Trophoblast cell (in vitro differentiated cells and primary cell): ENCODE measurements around the gene MYLK2.

ENCODE experiments used
- DNase-seq, 2 donors: peaks; one replicate each; pipeline ENCODE4 v3.0.0-alpha.2; 2016
- H2AFZ ChIP-seq: 2 replicates; pipeline ENCODE4 v1.6.1; 2013; ENCODE audit warnings: low read length, moderate library complexity, mild to moderate bottlenecking; ENCODE audit not compliant: insufficient read depth, poor library complexity
- H2AK5ac ChIP-seq: 2 replicates; pipeline ENCODE4 v1.6.1; 2013; ENCODE audit warnings: mild to moderate bottlenecking, low read length
- H2BK120ac ChIP-seq: 2 replicates; pipeline ENCODE4 v1.6.1; 2013; ENCODE audit warnings: low read length, mild to moderate bottlenecking, moderate library complexity; ENCODE audit not compliant: insufficient read depth, poor library complexity
- H2BK12ac ChIP-seq: 2 replicates; pipeline ENCODE4 v1.6.1; 2013; ENCODE audit warnings: mild to moderate bottlenecking, low read length, moderate library complexity
- H2BK5ac ChIP-seq: 2 replicates; pipeline ENCODE4 v1.6.1; 2013; ENCODE audit warnings: low read length, low read depth, moderate library complexity, mild to moderate bottlenecking; ENCODE audit not compliant: poor library complexity
- H3K14ac ChIP-seq: 2 replicates; pipeline ENCODE4 v1.6.1; 2013; ENCODE audit warnings: mild to moderate bottlenecking, low read length
- H3K18ac ChIP-seq: 2 replicates; pipeline ENCODE4 v1.6.1; 2013; ENCODE audit warnings: mild to moderate bottlenecking, low read length
- H3K23ac ChIP-seq: 2 replicates; pipeline ENCODE4 v1.6.1; 2013; ENCODE audit warnings: low read length
- H3K27ac ChIP-seq: 2 replicates; pipeline ENCODE4 v1.5.1; 2013; ENCODE audit warnings: low read depth, mild to moderate bottlenecking, inconsistent platforms, low read length, moderate library complexity
- H3K27me3 ChIP-seq: 2 replicates; pipeline ENCODE4 v1.6.1; 2013; ENCODE audit warnings: inconsistent platforms, mild to moderate bottlenecking, low read length, moderate library complexity; ENCODE audit not compliant: insufficient read depth
- H3K36me3 ChIP-seq, 2 experiments: 1 replicate in 1 of 2; 2 replicates in 1 of 2; pipeline ENCODE4 v1.6.1; 2013; ENCODE audit warnings: low read length in 2 of 2, mild to moderate bottlenecking in 2 of 2, moderate library complexity in 1 of 2; ENCODE audit not compliant: insufficient read depth in 2 of 2, control insufficient read depth in 1 of 2
- H3K4ac ChIP-seq: 2 replicates; pipeline ENCODE4 v1.6.1; 2013; ENCODE audit warnings: low read depth, mild to moderate bottlenecking, low read length, moderate library complexity
- H3K4me1 ChIP-seq, 2 experiments: 1 replicate in 1 of 2; 2 replicates in 1 of 2; pipeline ENCODE4 v1.6.1; 2013; ENCODE audit warnings: low read length in 2 of 2, mild to moderate bottlenecking in 2 of 2, moderate library complexity in 1 of 2; ENCODE audit not compliant: insufficient read depth in 2 of 2, control insufficient read depth in 1 of 2
- H3K4me2 ChIP-seq: 2 replicates; pipeline ENCODE4 v1.6.1; 2013; ENCODE audit warnings: inconsistent platforms, mild to moderate bottlenecking, low read length, moderate library complexity
- H3K4me3 ChIP-seq: 2 replicates; pipeline ENCODE4 v1.5.1; 2013; ENCODE audit warnings: mild to moderate bottlenecking, low read depth, low read length, inconsistent platforms
- H3K79me1 ChIP-seq: one replicate; pipeline ENCODE4 v1.6.1; 2013; ENCODE audit warnings: low read length
- H3K79me2 ChIP-seq: 2 replicates; pipeline ENCODE4 v1.6.1; 2013; ENCODE audit warnings: low read length, mild to moderate bottlenecking; ENCODE audit not compliant: control insufficient read depth, insufficient read depth, poor library complexity
- H3K9ac ChIP-seq: 2 replicates; pipeline ENCODE4 v1.6.1; 2013; ENCODE audit warnings: mild to moderate bottlenecking, low read length
- H3K9me3 ChIP-seq: 2 replicates; pipeline ENCODE4 v1.6.1; 2013; ENCODE audit warnings: low read depth, mild to moderate bottlenecking, control low read depth, inconsistent platforms, low read length; ENCODE audit not compliant: insufficient read depth
- H4K12ac ChIP-seq: 2 replicates; pipeline ENCODE4 v1.6.1; 2013; ENCODE audit warnings: low read depth, mild to moderate bottlenecking, low read length, moderate library complexity
- H4K8ac ChIP-seq: 2 replicates; pipeline ENCODE4 v1.6.1; 2013; ENCODE audit warnings: low read depth, mild to moderate bottlenecking, low read length, moderate library complexity
- H4K91ac ChIP-seq: one replicate; pipeline ENCODE4 v1.6.1; 2013; ENCODE audit warnings: low read depth, mild to moderate bottlenecking, low read length, moderate library complexity
- WGBS: extraction: QIAGEN DNeasy Blood & Tissue Kit; methylation state at CpG from one replicate; pipeline ENCODE4 v1.1.7; 2013; ENCODE audit warnings: missing lambda C conversion rate; ENCODE audit not compliant: insufficient read length, insufficient coverage; ENCODE audit errors: extremely low coverage; 5-methylcytosine and 5-hydroxymethylcytosine counted together

The MYLK2 gene

DNA sequence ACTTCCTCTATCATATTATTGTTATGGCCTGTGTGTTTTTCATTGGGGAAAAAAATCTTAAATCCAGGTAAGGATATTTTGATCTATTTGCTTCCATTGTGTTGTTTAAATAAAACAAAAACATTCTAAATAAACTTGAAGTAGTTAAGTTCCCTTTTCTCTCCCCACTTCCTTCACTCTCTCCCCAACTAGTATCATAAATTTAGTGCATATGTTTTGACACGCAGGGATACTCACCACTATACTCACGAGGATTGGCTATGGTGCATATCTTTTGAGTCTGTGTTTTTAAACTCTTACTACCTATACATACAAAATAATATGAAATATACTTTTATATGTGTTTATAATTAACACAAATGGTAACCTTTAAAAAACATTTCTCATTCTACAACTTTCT lies 56.5 kb downstream of the MYLK2 start:
- Histone ChIP-seq H3K18ac (no peak overlapping the region), H3K9me3 (no peaks in the 10 kb centered on the region), H3K27ac (no peak overlapping the region), H3K36me3 (no peaks in the 10 kb centered on the region), H2AK5ac (no peak overlapping the region), H3K14ac (no peak overlapping the region), H3K4me2 (no peak overlapping the region), H2BK12ac (no peak overlapping the region), H4K91ac (no peak overlapping the region), H3K4ac (no peak overlapping the region), H3K4me3 (no peak overlapping the region), H3K79me1 (peaks cover 6% of the 10 kb centered on the region), H2BK5ac (no peak overlapping the region), H4K8ac (no peak overlapping the region), H3K79me2 (no peaks in the 10 kb centered on the region), H3K27me3 (peaks cover 15% of the 10 kb centered on the region), H3K23ac (no peak overlapping the region), H4K12ac (no peak overlapping the region), H2BK120ac (no peak overlapping the region), H2AFZ (no peak overlapping the region), H3K9ac (no peak overlapping the region), H3K4me1 (peaks cover 0 to 4% of the 10 kb centered on the region in 2 experiments)
- no peak for DNase-seq
- no CpG with 5 or more reads among the region's 2 CpGs for WGBS

DNA sequence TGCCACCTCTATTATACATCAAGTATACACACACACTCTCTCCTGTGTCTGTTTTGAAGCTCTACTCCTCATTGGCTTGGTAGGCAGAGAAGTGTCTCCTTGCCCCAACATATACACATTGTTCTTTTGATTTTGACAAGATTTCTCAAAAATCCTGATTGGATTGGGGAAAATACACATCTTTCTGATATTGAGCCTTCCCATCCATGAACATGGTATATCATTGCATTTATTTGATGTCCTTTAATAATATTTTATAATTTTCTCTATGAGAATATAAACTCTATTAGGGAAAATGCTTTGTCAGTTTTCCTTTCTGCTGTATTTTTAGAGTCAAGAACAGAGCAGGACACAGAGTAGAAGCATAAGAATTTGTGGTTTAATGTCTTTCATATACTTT lies 58.5 kb downstream of the MYLK2 start:
- no peak for DNase-seq
- Histone ChIP-seq H3K9me3 (no peaks in the 10 kb centered on the region), H3K27ac (no peak overlapping the region), H3K27me3 (peaks cover under 1% of the 10 kb centered on the region), H3K9ac (no peak overlapping the region), H3K4ac (no peak overlapping the region), H3K79me2 (no peaks in the 10 kb centered on the region), H3K4me2 (no peak overlapping the region), H2AFZ (no peak overlapping the region), H2AK5ac (no peak overlapping the region), H3K36me3 (no peaks in the 10 kb centered on the region), H3K18ac (no peak overlapping the region), H4K12ac (no peak overlapping the region), H2BK12ac (no peak overlapping the region), H3K79me1 (peaks cover 6% of the 10 kb centered on the region), H4K91ac (no peak overlapping the region), H3K14ac (no peak overlapping the region), H2BK5ac (no peak overlapping the region), H3K23ac (no peak overlapping the region), H3K4me1 (peaks cover 0 to 4% of the 10 kb centered on the region in 2 experiments), H4K8ac (no peak overlapping the region), H3K4me3 (no peak overlapping the region), H2BK120ac (no peak overlapping the region)

DNA sequence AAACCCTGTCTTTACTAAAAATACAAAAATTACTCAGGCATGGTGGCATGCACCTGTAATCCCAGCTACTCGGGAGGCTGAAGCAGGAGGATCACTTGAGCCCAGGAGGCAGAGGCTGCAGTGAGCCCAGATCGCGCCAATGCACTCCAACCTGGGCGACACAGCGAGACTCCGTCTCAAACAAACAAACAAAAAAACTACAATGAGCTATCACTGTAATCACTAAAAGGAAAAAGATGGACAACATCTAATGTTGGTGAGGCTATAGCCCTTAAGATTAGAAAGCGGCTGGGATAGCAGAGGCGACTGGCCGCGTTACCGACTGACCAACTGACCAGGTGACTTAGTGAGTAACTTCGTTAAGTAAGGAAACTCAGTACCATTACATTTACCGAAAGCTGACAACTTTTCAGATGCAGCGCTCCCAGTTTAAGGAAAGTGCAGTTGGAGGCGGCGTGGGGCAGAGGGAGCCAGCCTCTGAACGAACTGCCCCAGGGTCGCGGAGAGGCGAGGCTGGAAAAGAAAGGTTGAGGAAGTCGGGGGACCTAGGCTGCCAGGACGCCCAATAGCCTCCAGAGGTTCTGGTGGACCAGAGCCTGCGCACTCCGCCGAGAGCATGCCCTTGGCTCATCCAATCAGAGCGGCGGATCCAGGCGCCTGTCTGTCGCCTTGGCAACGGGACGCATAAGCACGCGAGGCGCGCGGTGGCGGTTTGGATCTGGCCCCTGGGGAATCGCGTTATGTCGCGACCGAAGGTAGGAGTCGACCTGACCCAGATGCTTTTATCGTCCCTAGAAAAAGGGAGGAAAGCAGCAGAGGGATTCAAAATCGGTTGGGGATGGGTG lies 60.2 kb downstream of the MYLK2 start:
- peak overlapping the region; percentile 90 for H2AFZ ChIP-seq
- no peak overlapping the region for H2AK5ac ChIP-seq
- WGBS, result no CpG with 5 or more reads among the region's 45 CpGs
- peak overlapping the region; percentile 43 for H4K12ac ChIP-seq
- H4K91ac ChIP-seq, result no peak overlapping the region
- no peaks in the 10 kb centered on the region for H3K36me3 ChIP-seq
- H4K8ac ChIP-seq, result peak overlapping the region; percentile 62
- H3K23ac ChIP-seq, result no peak overlapping the region
- H2BK12ac ChIP-seq, result no peak overlapping the region
- peaks cover 0 to 4% of the 10 kb centered on the region in 2 experiments for H3K4me1 ChIP-seq
- H3K9ac ChIP-seq, result peak overlapping the region; percentile 70
- no peak overlapping the region for H3K4ac ChIP-seq
- H3K79me1 ChIP-seq, result peaks cover 6% of the 10 kb centered on the region
- no peaks in the 10 kb centered on the region for H3K9me3 ChIP-seq
- H3K79me2 ChIP-seq, result no peaks in the 10 kb centered on the region
- H3K4me3 ChIP-seq, result peak overlapping the region; percentile 71
- H3K27ac ChIP-seq, result no peak overlapping the region
- H3K27me3 ChIP-seq, result no peaks in the 10 kb centered on the region
- peak overlapping the region; percentile 51 for H3K18ac ChIP-seq
- peak overlapping the region; percentile 34 for H2BK5ac ChIP-seq
- peak; percentile 94 to 95 for DNase-seq
- H3K4me2 ChIP-seq, result peak overlapping the region; percentile 93
- peak overlapping the region; percentile 24 for H3K14ac ChIP-seq
- H2BK120ac ChIP-seq, result no peak overlapping the region

DNA sequence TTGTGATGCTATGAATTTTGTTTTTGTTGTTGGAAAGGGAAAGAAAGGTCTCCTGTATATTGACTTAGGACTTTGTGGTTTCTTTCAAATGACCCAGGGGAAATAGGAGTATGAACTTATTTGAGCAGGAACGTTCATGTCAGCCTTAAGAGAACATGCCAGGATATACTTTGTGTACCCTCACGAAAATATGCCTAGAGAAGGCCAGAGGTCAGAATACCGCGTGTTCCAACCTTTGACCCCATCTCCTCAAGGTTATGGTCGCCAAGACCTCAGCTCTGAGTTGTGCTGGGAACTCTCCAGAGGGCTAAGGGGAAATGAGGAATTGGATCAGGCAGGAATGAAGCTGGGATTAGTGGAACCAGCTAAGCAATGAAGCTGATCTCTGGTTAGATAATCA lies 62.8 kb downstream of the MYLK2 start:
- H3K4me1 ChIP-seq, result peaks cover 0 to 4% of the 10 kb centered on the region in 2 experiments
- H4K8ac ChIP-seq, result no peak overlapping the region
- no peak overlapping the region for H3K27ac ChIP-seq
- no peaks in the 10 kb centered on the region for H3K36me3 ChIP-seq
- H3K79me1 ChIP-seq, result peaks cover 6% of the 10 kb centered on the region
- H3K23ac ChIP-seq, result no peak overlapping the region
- no peak overlapping the region for H3K18ac ChIP-seq
- H3K14ac ChIP-seq, result no peak overlapping the region
- H3K4me3 ChIP-seq, result no peak overlapping the region
- H4K12ac ChIP-seq, result no peak overlapping the region
- no peak overlapping the region for H4K91ac ChIP-seq
- no peak overlapping the region for H2BK5ac ChIP-seq
- no peaks in the 10 kb centered on the region for H3K27me3 ChIP-seq
- no CpG with 5 or more reads among the region's 5 CpGs for WGBS
- no peak overlapping the region for H3K9ac ChIP-seq
- H3K4ac ChIP-seq, result no peak overlapping the region
- no peaks in the 10 kb centered on the region for H3K9me3 ChIP-seq
- H2AFZ ChIP-seq, result no peak overlapping the region
- H2AK5ac ChIP-seq, result no peak overlapping the region
- no peaks in the 10 kb centered on the region for H3K79me2 ChIP-seq
- no peak overlapping the region for H3K4me2 ChIP-seq
- no peak overlapping the region for H2BK12ac ChIP-seq
- DNase-seq, result no peak
- no peak overlapping the region for H2BK120ac ChIP-seq
